MG63 (cell line): ENCODE measurements around the gene CFAP300. TPM values are rescaled to one million over a fixed set of nuclear protein-coding genes. Genes with fewer than 3 reads are reported as not detected.

Experiments used
- DNase-seq: peaks from one replicate; pipeline ENCODE4 v3.0.0-alpha.2; 2020
- H3K27me3 ChIP-seq: fragments of 250-450 bp; sonication (Bioruptor Pico); 2 replicates; pipeline ENCODE4 v1.5.1; 2020; ENCODE audit warnings: mild to moderate bottlenecking, moderate library complexity
- H3K36me3 ChIP-seq: fragments of 250-450 bp; sonication (Bioruptor Pico); 2 replicates; pipeline ENCODE4 v1.5.1; 2020; ENCODE audit warnings: mild to moderate bottlenecking, moderate library complexity
- H3K4me3 ChIP-seq: fragments of 250-450 bp; sonication (Bioruptor Pico); 2 replicates; pipeline ENCODE4 v1.5.1; 2020; ENCODE audit warnings: mild to moderate bottlenecking, moderate library complexity
- H3K9me3 ChIP-seq: fragments of 250-450 bp; sonication (Bioruptor Pico); 2 replicates; pipeline ENCODE4 v1.5.1; 2020; ENCODE audit warnings: mild to moderate bottlenecking, moderate library complexity
- total RNA-seq: library from RNA; depleted of rRNA; stranded (reverse); fragments of >200 nt; shearing (Covaris generic); gene quantifications from 2 replicates; pipeline ENCODE4 v1.2.3, GENCODE V29; 2014; ENCODE audit warnings: low replicate concordance

Gene CFAP300
- total RNA-seq, 1 experiment from 2014 or later, result 1.3 TPM

DNA sequence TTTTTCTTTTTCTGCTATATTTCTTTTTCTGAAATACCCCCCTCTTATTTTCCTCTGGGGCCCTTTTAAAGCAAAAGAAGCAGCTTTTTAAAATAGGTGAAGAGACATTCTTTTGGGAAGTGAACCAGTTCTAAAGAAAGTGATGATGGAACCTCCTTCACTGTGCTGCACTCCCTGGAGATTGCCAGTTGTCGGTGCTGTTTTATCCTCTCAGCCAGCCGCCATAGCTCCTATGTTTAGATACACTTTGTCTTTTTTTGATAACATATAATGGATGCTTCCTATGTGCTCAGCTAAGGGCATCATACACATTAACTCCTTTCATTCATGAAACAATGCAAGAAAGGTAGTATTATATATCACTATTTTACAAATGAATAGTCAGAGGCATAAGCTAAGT is 14.0 kb downstream of the CFAP300 start:
- no peaks in the 10 kb centered on the region for H3K27me3 ChIP-seq
- DNase-seq, result no peak
- H3K36me3 ChIP-seq, result no peaks in the 10 kb centered on the region
- no peak overlapping the region for H3K4me3 ChIP-seq
- H3K9me3 ChIP-seq, result no peaks in the 10 kb centered on the region

GRCh38 chr11:102062106-102062505 is 14.9 kb downstream of the CFAP300 start:
- H3K4me3 ChIP-seq, result no peak overlapping the region

GRCh38 chr11:102064316-102064715 is 17.1 kb downstream of the CFAP300 start:
- Histone ChIP-seq H3K9me3 (no peaks in the 10 kb centered on the region), H3K4me3 (no peak overlapping the region), H3K36me3 (no peaks in the 10 kb centered on the region), H3K27me3 (no peaks in the 10 kb centered on the region)
- no peak for DNase-seq

More at GRCh38 chr11:102062106-102062505, 14.9 kb downstream of the CFAP300 start:
- H3K36me3 ChIP-seq, result no peaks in the 10 kb centered on the region
- no peak for DNase-seq
- no peaks in the 10 kb centered on the region for H3K27me3 ChIP-seq
- no peaks in the 10 kb centered on the region for H3K9me3 ChIP-seq

GRCh38 chr11:102070766-102071165 is 23.5 kb downstream of the CFAP300 start:
- Histone ChIP-seq H3K4me3 (no peak overlapping the region), H3K9me3 (peaks cover 13% of the 10 kb centered on the region), H3K27me3 (no peaks in the 10 kb centered on the region)

GRCh38 chr11:102071497-102072472 is 24.5 kb downstream of the CFAP300 start:
- no peak for DNase-seq
- Histone ChIP-seq H3K4me3 (no peak overlapping the region), H3K9me3 (peaks cover 13% of the 10 kb centered on the region), H3K36me3 (no peaks in the 10 kb centered on the region; the same call in 1 of the 2 replicates), H3K27me3 (no peaks in the 10 kb centered on the region)

More at GRCh38 chr11:102070766-102071165, 23.5 kb downstream of the CFAP300 start:
- H3K36me3 ChIP-seq, result no peaks in the 10 kb centered on the region; the same call in 1 of the 2 replicates
- DNase-seq, result no peak

DNA sequence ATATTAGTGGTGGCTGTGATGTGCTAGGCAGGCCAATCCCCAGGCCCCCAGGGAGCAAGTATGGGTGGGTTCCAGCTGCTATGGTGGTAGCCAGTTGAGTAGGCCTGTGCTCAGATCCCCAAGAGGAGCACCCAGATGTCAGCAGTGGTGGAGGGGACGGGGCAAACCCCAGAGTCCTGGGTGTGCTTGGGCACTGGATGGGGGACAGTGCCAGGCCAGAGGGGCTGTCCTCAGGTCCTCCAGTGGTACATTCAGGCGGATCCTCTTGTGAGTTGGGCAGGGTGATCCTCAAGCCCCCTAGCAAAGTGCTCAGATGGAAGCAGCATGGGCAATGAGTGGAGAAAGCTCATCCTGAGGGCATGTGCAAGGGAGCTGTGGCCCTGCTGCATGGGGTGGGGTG is 26.0 kb downstream of the CFAP300 start:
- peaks cover 13% of the 10 kb centered on the region for H3K9me3 ChIP-seq
- DNase-seq, result no peak
- no peak overlapping the region for H3K4me3 ChIP-seq
- no peaks in the 10 kb centered on the region; the same call in 1 of the 2 replicates for H3K36me3 ChIP-seq
- no peaks in the 10 kb centered on the region for H3K27me3 ChIP-seq

DNA sequence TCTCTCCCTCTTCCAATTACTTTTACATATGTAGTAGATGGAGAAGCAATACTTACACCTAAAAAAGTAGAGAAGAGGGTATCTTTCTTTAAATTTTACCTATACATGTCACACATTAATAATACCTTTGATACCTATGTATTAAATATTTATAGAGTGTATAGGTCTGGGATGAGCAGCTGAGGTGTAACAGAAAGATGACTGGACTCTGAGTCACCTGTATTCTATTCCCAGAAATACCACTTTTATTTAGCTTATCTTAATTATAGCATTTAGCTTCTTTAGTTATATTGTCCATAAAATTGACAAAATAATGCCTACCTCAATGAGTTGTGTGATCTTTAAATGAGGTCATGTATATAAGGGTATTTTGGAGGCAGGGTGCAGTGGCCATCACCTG is 32.4 kb downstream of the CFAP300 start:
- DNase-seq, result no peak
- Histone ChIP-seq H3K36me3 (no peaks in the 10 kb centered on the region), H3K27me3 (no peaks in the 10 kb centered on the region), H3K9me3 (no peaks in the 10 kb centered on the region), H3K4me3 (no peak overlapping the region)

GRCh38 chr11:102081313-102081712 is 34.1 kb downstream of the CFAP300 start:
- no peaks in the 10 kb centered on the region for H3K36me3 ChIP-seq
- no peak for DNase-seq
- H3K9me3 ChIP-seq, result no peaks in the 10 kb centered on the region
- no peaks in the 10 kb centered on the region for H3K27me3 ChIP-seq
- H3K4me3 ChIP-seq, result no peak overlapping the region

DNA sequence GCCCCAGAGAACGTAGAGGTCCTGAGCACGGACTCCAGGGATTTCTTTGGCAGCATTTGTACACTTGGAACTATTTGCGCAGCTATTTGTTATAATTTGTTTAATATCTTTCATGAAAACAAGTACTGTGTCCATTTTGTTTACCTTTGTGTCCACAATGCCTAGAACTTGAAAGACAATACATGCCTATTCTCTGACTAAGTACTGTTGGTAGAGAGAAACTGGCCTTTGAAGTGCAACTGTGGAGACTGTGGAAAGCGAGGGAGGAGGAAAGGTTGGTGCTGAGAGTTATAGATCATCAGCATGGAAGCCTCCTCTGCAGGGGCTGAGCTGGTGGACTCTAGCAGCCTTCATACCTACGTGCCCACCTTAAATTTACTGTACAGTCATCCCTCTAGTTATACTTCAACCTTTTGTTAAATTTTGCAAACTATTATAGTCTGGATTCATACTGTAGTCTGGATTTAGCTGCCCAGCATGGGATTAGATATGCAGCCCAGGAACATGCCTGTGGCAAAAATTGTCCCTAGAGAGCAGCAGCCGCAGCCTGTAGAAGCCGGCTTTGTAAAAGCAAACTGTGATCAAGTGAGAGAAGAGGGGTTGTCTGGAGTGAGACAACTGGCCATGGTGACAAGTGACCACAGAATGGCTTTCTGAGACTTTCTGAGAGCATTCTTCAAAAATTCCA is 38.8 kb downstream of the CFAP300 start:
- H3K9me3 ChIP-seq, result no peaks in the 10 kb centered on the region
- DNase-seq, result no peak
- H3K36me3 ChIP-seq, result no peaks in the 10 kb centered on the region
- no peaks in the 10 kb centered on the region for H3K27me3 ChIP-seq
- no peak overlapping the region for H3K4me3 ChIP-seq

DNA sequence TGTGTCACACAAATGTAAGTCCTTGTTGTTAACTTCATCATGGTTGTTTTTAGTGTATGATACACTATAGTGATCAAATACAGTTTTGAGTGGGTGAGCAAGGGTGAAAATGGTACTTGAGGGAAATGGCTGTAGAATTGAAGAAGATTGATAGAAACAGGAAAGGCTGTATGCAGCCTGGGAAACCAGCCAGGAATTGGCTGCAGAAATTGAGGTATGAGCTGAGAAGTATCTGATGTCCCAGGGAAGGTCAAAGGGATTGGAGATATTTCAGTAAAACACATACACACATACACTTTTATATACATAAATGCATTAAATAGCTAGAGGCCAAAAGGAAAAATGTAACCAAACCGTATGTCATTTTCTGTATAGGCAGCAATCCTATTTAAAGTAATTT is 49.9 kb downstream of the CFAP300 start:
- H3K27me3 ChIP-seq, result no peaks in the 10 kb centered on the region
- no peak for DNase-seq
- H3K9me3 ChIP-seq, result no peaks in the 10 kb centered on the region
- H3K36me3 ChIP-seq, result no peaks in the 10 kb centered on the region
- no peak overlapping the region for H3K4me3 ChIP-seq

DNA sequence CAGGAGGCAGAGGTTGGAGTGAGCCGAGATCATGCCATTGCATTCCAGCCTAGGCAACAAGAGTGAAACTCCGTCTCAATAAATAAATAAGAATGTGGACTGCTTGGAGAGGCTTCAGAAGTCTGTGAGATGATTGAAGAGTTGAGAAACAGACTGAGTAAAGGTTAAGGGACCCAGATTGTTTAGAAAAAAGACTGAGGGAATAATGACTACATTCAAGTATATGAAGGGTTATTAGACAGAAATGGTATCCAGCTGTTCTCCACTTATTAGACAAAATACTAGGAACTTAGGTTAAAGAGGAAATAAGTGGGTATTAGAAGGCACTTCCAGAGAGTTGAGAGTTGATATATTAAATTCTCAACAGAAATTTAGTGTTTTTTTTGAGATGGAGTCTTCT is 52.5 kb downstream of the CFAP300 start:
- H3K27me3 ChIP-seq, result no peaks in the 10 kb centered on the region
- no peaks in the 10 kb centered on the region for H3K36me3 ChIP-seq
- no peak for DNase-seq
- H3K4me3 ChIP-seq, result no peak overlapping the region
- H3K9me3 ChIP-seq, result no peaks in the 10 kb centered on the region

GRCh38 chr11:102108734-102109440 is 61.6 kb downstream of the CFAP300 start:
- Histone ChIP-seq H3K4me3 (no peak overlapping the region; the same call in 1 of the 2 replicates), H3K36me3 (no peaks in the 10 kb centered on the region), H3K9me3 (no peaks in the 10 kb centered on the region), H3K27me3 (no peaks in the 10 kb centered on the region)
- no peak for DNase-seq

DNA sequence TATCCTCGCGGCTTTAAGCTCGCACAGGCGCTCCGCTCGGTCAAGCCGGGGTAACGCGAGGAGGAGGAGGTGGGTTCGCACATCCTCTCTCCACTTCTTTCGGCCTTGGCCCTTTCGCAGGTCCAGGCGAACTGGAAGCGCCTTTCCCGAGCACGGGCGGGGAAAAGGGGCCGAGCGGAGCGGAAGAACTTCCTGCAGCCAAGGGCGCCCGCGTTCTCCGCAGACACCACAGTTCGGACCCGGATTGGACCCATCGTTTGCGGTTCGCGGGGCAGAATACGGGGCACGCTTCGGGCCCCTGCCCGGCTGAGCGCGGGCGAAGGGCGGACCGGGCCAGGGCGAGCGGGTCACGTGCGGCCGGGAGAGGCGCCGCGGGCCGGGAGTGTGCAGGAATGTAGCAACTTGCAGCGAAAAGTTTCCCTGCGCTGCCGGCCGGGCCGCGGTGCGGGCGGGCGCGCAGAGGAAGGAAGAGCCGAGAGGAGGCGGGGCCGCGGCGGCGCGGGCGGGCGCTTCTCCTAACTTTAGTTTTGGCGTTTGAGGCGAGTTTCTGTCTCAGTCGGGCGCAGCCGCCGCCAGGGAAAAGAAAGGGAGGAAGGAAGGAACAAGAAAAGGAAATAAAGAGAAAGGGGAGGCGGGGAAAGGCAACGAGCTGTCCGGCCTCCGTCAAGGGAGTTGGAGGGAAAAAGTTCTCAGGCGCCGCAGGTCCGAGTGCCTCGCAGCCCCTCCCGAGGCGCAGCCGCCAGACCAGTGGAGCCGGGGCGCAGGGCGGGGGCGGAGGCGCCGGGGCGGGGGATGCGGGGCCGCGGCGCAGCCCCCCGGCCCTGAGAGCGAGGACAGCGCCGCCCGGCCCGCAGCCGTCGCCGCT is 62.9 kb downstream of the CFAP300 start, which contains the start of gene YAP1:
Gene YAP1, plus strand, starts transcription at position 552 of the 865 bp plus-strand sequence. CDS start 402 bp downstream, outside the sequence.
- Histone ChIP-seq H3K4me3 (peak within 1 kb of the TSS; percentile 88), H3K36me3 (peaks cover 11% of the 10 kb centered on the region), H3K27me3 (no peaks in the 10 kb centered on the region), H3K9me3 (no peaks in the 10 kb centered on the region)
- peak; percentile 98 for DNase-seq

DNA sequence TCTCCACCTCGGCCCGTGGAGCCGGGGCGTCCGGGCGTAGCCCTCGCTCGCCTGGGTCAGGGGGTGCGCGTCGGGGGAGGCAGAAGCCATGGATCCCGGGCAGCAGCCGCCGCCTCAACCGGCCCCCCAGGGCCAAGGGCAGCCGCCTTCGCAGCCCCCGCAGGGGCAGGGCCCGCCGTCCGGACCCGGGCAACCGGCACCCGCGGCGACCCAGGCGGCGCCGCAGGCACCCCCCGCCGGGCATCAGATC is 63.4 kb downstream of the CFAP300 start:
- peaks cover 16% of the 10 kb centered on the region for H3K36me3 ChIP-seq
- DNase-seq, result no peak

GRCh38 chr11:102111011-102111786 is 64.0 kb downstream of the CFAP300 start:
- Histone ChIP-seq H3K36me3 (peaks cover 21% of the 10 kb centered on the region), H3K27me3 (no peaks in the 10 kb centered on the region), H3K4me3 (peak overlapping the region; percentile 88), H3K9me3 (no peaks in the 10 kb centered on the region)
- DNase-seq, result peak; percentile 82

More for the DNA sequence above, 63.4 kb downstream of the CFAP300 start:
- no peaks in the 10 kb centered on the region for H3K27me3 ChIP-seq
- no peaks in the 10 kb centered on the region for H3K9me3 ChIP-seq
- H3K4me3 ChIP-seq, result peak overlapping the region; percentile 88
